GM12872 (cell line): ENCODE measurements around the gene RIT1.

ENCODE experiments used
- TF ChIP-seq, protein P1 (sequence below): IDR thresholded peaks from 3 replicates; pipeline ENCODE4 v1.5.1; 2011; ENCODE audit warnings: low read depth, mild to moderate bottlenecking, low read length, moderate library complexity; ENCODE audit not compliant: insufficient read depth

The RIT1 gene, protein sequence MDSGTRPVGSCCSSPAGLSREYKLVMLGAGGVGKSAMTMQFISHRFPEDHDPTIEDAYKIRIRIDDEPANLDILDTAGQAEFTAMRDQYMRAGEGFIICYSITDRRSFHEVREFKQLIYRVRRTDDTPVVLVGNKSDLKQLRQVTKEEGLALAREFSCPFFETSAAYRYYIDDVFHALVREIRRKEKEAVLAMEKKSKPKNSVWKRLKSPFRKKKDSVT

DNA sequence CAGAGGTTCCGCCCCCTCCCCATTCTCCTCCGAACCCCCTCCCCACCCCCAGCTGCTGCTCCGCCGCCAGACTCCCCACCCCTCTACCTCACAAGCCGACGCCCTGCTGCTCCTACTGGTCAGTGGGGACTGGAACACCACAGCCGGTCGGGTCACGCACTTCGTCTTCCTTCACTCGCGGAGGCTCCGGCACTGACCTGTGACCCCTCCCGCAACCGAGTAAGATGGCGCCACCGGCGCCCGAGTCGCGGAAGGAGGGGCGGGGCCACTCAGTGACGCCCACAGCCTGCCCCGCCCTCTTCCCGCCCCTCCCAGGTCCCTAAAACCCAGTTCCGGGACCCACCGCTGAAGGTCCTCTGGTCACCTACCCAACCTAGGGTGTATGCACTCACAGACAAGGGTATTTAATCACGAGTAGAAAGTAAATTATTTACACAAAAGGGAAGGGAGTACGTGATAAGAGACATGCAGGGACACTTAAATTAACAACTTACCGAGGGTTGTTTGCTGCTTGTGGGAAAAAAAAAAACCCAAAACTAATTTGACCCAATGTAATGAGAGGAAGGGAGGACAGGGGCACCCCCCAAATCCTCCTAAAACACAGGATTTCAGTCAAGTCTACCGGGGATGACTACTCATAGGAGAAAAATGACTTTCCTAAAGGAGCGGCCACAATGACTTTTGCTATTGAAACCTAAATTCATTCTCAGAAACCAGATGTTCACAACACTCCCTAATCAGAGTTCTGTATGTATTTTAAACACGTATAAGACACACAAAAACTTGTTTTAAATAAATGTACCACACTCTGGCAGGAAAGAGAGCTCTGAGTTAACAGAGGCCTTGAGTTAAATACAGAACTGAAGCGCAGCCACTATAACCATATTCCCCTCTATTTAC is at the start of gene RIT1:
TSS of gene RIT1 (minus strand) at position 194 of the 900 bp plus-strand sequence. CDS start 588 bp downstream, outside the sequence.
- TF ChIP-seq, protein P1, sequence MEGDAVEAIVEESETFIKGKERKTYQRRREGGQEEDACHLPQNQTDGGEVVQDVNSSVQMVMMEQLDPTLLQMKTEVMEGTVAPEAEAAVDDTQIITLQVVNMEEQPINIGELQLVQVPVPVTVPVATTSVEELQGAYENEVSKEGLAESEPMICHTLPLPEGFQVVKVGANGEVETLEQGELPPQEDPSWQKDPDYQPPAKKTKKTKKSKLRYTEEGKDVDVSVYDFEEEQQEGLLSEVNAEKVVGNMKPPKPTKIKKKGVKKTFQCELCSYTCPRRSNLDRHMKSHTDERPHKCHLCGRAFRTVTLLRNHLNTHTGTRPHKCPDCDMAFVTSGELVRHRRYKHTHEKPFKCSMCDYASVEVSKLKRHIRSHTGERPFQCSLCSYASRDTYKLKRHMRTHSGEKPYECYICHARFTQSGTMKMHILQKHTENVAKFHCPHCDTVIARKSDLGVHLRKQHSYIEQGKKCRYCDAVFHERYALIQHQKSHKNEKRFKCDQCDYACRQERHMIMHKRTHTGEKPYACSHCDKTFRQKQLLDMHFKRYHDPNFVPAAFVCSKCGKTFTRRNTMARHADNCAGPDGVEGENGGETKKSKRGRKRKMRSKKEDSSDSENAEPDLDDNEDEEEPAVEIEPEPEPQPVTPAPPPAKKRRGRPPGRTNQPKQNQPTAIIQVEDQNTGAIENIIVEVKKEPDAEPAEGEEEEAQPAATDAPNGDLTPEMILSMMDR: no peak

DNA sequence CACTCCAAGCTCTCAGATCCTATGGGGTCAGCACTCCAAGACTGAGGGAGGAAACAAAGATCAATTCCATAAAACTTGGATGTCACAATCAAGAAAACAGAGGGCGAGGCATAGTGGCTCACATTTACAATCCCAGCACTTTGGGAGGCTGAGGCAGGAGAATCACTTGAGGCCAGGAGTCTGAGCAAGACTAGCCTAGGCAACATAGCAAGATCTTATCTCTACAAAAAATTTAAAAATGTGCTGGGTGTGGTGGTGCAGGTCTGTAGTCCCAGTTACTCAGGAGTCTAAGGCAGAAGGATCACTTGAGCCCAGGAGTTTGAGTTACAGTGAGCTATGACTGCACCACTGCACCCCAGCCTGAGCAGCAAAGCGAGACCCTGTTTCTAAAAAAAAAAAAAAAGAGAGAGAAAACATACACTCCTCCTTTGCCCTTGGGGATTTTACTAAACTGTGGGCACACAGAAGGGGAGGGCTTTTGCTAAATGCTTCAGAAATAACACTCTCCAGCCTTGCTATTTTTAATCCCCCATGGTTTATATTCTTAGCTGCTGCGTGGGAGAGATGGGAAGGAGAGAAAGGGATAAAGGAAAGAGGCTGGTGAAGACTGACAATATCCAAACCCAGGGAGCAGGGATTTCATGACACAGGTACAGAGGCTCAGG is 49.1 kb upstream of the RIT1 start:
- TF ChIP-seq, protein P1: no peak

DNA sequence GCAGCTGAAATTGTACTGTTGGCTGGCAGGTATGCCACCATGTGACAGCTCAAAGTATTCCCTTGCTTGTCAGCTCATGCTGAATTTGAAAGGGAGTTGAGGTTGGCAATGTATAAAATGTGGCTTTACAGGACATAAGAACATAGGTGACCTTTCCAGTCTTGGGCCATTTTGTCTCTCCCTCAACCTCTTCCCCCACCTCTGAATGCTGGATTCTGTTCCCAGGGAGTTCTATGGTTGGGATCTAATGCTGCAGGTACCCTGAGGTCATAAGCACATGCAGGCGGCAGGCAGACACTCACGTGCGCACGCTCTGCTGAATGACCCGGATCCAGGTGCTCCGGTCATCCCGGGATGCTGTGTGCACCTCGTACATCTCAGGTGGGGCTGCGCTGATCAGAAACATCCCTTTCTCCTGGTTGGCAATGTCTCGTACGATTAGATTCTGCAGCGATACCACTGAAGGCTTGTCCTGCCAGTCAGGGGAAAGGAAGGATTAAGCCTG is 46.3 kb upstream of the RIT1 start:
- TF ChIP-seq, protein P1: no peak

DNA sequence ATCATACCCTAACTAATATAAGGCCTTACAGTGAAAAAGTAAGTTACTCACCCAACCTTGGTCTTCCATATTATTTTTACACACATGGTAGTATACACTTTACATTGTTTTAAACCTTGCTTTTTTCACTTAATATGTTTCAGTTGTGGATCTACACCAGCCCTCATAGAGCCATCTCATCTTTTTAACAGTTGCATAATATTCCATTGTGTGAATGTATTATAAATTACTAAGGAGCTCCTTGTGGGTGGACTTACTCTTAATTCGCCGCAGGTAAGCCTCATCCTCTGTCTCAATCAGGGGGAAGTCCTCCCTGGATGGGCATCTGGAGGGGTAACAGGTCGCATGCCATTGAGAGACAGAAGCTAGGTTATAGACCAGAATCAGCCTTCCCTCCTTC is 43.5 kb upstream of the RIT1 start:
- TF ChIP-seq, protein P1: no peak

DNA sequence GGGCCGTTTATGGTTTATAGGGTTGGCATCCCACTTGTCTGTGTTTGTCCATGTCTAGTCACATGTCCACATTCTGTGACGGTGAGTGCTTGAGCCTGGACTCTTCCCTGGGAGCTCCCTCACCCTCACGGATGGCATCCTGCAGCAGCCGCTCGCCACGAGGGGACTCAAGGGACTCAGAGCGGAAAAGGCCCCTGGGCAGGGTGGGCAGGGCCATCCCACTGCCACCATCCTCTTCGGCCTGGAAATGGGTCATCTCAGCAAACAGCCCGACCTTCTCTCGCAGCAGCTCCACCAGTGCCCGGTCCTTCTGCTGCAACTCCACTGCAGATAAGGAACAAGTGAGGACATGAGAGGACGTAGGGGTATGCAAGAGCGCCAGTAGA is 41.3 kb upstream of the RIT1 start:
- TF ChIP-seq, protein P1: no peak

DNA sequence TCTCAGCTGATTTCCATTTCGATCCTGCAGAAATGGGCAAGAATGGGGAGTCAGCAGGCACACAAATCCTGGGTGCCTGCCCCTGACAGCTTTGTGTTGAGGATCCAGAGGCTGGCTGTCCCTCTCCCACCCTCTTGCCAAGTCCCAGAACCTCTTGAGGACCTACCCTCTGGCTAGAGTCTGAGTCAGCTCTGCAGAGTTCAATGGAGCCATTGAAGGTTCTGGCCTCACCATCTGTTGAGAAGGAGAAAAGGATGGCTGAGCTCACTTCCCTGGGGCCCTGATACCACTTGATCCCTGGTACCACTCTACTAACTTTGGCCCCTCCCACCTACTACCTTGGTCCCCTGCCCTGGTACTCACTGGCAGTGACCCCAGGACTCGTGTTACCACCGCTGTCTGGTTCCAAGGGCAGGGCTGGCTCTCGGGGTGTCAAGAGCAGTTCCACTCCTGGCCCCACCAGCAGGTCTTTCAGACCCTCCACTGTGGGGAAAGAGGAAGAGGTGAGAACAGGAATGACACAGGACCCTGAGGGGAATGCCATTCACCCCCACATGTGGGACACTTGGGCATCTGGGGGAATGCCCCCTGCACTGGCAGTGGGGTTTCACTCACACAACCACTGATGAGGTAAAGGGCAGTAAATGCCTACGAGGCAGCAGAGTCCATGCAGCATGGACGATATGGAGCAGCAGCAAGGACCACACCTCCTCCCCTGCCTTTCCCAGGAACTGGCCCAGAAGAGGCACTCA is 40.8 kb upstream of the RIT1 start:
- TF ChIP-seq, protein P1: no peak

DNA sequence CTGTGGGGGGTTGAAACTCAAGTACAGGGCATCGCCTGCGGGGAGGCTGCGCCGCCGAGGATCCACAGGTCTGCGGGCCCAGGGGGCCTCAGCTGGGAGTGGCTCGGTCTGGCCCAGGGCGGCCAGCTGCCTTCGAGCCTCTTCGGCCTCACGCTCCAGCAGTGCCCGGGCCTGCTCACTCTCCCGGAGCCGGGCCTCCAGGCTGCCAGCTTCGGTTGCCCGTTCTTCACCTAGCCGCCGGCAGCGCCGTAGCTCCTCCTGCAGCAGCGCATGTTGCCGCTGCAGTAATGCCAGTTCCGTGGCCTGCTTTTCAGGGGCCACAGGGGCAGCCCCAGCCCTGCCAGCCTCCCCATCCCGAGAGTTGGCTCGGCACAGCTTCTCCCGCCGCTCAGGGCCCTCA is 39.7 kb upstream of the RIT1 start:
- TF ChIP-seq, protein P1: no peak
